Renal cortical epithelial cell (primary cell): ENCODE data around the gene ARHGAP42. TPM values are rescaled to one million over a fixed set of nuclear protein-coding genes. Genes with fewer than 3 reads are reported as not detected.
"Not testable (repeated sequence)": the region's sequence is repeated elsewhere in the genome, so short reads cannot be mapped to it uniquely, and the experiment has no call there.

ENCODE experiments used
- DNase-seq: peaks from one replicate; pipeline ENCODE4 v3.0.0-alpha.2; 2011; ENCODE audit warnings: low read depth
- total RNA-seq: library from RNA; depleted of rRNA; stranded (reverse); fragments of >200 nt; gene quantifications from 2 replicates; pipeline ENCODE4 v1.2.3, GENCODE V29; 2014

ARHGAP42 gene
- total RNA-seq, 1 donor from 2014 or later = 24.5 TPM

- DNase-seq = no peak
These were observed 186.1 kb downstream of the ARHGAP42 start for GRCh38 chr11:100872951-100873740.

GRCh38 chr11:100874203-100874602, 187.1 kb downstream of the ARHGAP42 start:
- DNase-seq = no peak

- DNase-seq = no peak
These were observed 188.4 kb downstream of the ARHGAP42 start for GRCh38 chr11:100875521-100875869.

GRCh38 chr11:100876815-100877520, 189.9 kb downstream of the ARHGAP42 start:
- DNase-seq = peak; percentile 97

- DNase-seq = no peak
These were observed 191.4 kb downstream of the ARHGAP42 start for GRCh38 chr11:100878474-100878873.

GRCh38 chr11:100882957-100883356, 195.9 kb downstream of the ARHGAP42 start:
- no peak for DNase-seq

- no peak for DNase-seq
These were observed 196.7 kb downstream of the ARHGAP42 start for GRCh38 chr11:100883830-100884229.

- no peak for DNase-seq
These were observed 200.6 kb downstream of the ARHGAP42 start for GRCh38 chr11:100887659-100888058.

GRCh38 chr11:100888836-100889235, 201.7 kb downstream of the ARHGAP42 start:
- DNase-seq = no peak

GRCh38 chr11:100889758-100890157, 202.7 kb downstream of the ARHGAP42 start:
- DNase-seq = no peak

GRCh38 chr11:100890789-100891188, 203.7 kb downstream of the ARHGAP42 start:
- DNase-seq = peak; percentile 90

- DNase-seq = no peak
These were observed 205.8 kb downstream of the ARHGAP42 start for GRCh38 chr11:100892886-100893285.

GRCh38 chr11:100895449-100895848, 208.4 kb downstream of the ARHGAP42 start:
- DNase-seq = no peak

- DNase-seq = not testable (repeated sequence)
These were observed 208.9 kb downstream of the ARHGAP42 start for GRCh38 chr11:100895976-100896375.

- not testable (repeated sequence) for DNase-seq
These were observed 214.4 kb downstream of the ARHGAP42 start for GRCh38 chr11:100901471-100901870.

- no peak for DNase-seq
These were observed 215.5 kb downstream of the ARHGAP42 start for GRCh38 chr11:100902454-100903141.

GRCh38 chr11:100903284-100903683, 216.2 kb downstream of the ARHGAP42 start:
- no peak for DNase-seq

- DNase-seq = no peak
These were observed 218.6 kb downstream of the ARHGAP42 start for GRCh38 chr11:100905684-100906083.

GRCh38 chr11:100908746-100909145, 221.7 kb downstream of the ARHGAP42 start:
- DNase-seq = peak; percentile 13

- DNase-seq = no peak
These were observed 223.7 kb downstream of the ARHGAP42 start for GRCh38 chr11:100910808-100911207.

GRCh38 chr11:100914415-100915110, 227.5 kb downstream of the ARHGAP42 start:
- DNase-seq = no peak
